ENCODE results near the gene GASK1A. TPM values are rescaled to one million over a fixed set of nuclear protein-coding genes. Genes with fewer than 3 reads are reported as not detected.
"Not testable (repeated sequence)": the region's sequence is repeated elsewhere in the genome, so short reads cannot be mapped to it uniquely, and the experiment has no call there.

GASK1A gene
- total RNA-seq, 1 donor from 2014 or later: not detected

- Mint-ChIP-seq H3K9me3 (no peaks in the 10 kb centered on the region), H3K4me3 (no peak overlapping the region), H3K27me3 (no peaks in the 10 kb centered on the region), H3K36me3 (ENCODE audit: low read depth) (no peaks in the 10 kb centered on the region), H3K4me1 (no peaks in the 10 kb centered on the region), H3K27ac (no peak overlapping the region)
- DNase-seq: no peak
- intact Hi-C loops (cut with micrococcal nuclease): no loop called here
Observed at GRCh38 chr3:43059456-43059855, 80.3 kb downstream of the GASK1A start.

- intact Hi-C loops (cut with micrococcal nuclease): no loop called here
- Mint-ChIP-seq H3K27ac (no peak overlapping the region), H3K4me3 (no peak overlapping the region)
Observed at GRCh38 chr3:43061101-43061895, 82.2 kb downstream of the GASK1A start.

GRCh38 chr3:43062040-43062563, 83.0 kb downstream of the GASK1A start:
- Mint-ChIP-seq H3K27me3 (no peaks in the 10 kb centered on the region), H3K4me3 (no peak overlapping the region), H3K9me3 (no peaks in the 10 kb centered on the region), H3K36me3 (ENCODE audit: low read depth) (no peaks in the 10 kb centered on the region), H3K4me1 (no peaks in the 10 kb centered on the region), H3K27ac (no peak overlapping the region)
- intact Hi-C loops (cut with micrococcal nuclease): no loop called here
- peak; percentile 43 for DNase-seq

More at GRCh38 chr3:43061101-43061895, 82.2 kb downstream of the GASK1A start:
- no peaks in the 10 kb centered on the region for H3K36me3 Mint-ChIP-seq (ENCODE audit: low read depth)
- H3K27me3 Mint-ChIP-seq: no peaks in the 10 kb centered on the region
- no peaks in the 10 kb centered on the region for H3K4me1 Mint-ChIP-seq
- no peaks in the 10 kb centered on the region for H3K9me3 Mint-ChIP-seq
- DNase-seq: peak; percentile 36

GRCh38 chr3:43062564-43063040, 83.5 kb downstream of the GASK1A start:
- peak; percentile 43 for DNase-seq
- no peak overlapping the region for H3K27ac Mint-ChIP-seq
- no peaks in the 10 kb centered on the region for H3K36me3 Mint-ChIP-seq (ENCODE audit: low read depth)

GRCh38 chr3:43063114-43063513, 84.0 kb downstream of the GASK1A start:
- intact Hi-C loops (cut with micrococcal nuclease): no loop called here
- no peaks in the 10 kb centered on the region for H3K27me3 Mint-ChIP-seq

More at GRCh38 chr3:43062564-43063040, 83.5 kb downstream of the GASK1A start:
- H3K4me3 Mint-ChIP-seq: no peak overlapping the region
- H3K27me3 Mint-ChIP-seq: no peaks in the 10 kb centered on the region
- intact Hi-C loops (cut with micrococcal nuclease): no loop called here
- no peaks in the 10 kb centered on the region for H3K9me3 Mint-ChIP-seq
- H3K4me1 Mint-ChIP-seq: no peaks in the 10 kb centered on the region

GRCh38 chr3:43070670-43071069, 91.6 kb downstream of the GASK1A start:
- H3K4me3 Mint-ChIP-seq; H3K27ac Mint-ChIP-seq; H3K27me3 Mint-ChIP-seq; intact Hi-C loops (cut with micrococcal nuclease); H3K9me3 Mint-ChIP-seq; H3K36me3 Mint-ChIP-seq (ENCODE audit: low read depth); H3K4me1 Mint-ChIP-seq; DNase-seq: not testable (repeated sequence)

More at GRCh38 chr3:43063114-43063513, 84.0 kb downstream of the GASK1A start:
- no peaks in the 10 kb centered on the region for H3K4me1 Mint-ChIP-seq
- no peak overlapping the region for H3K4me3 Mint-ChIP-seq
- no peaks in the 10 kb centered on the region for H3K36me3 Mint-ChIP-seq (ENCODE audit: low read depth)
- H3K27ac Mint-ChIP-seq: no peak overlapping the region
- H3K9me3 Mint-ChIP-seq: no peaks in the 10 kb centered on the region
- DNase-seq: peak; percentile 34

- Mint-ChIP-seq H3K27me3 (peaks cover 4% of the 10 kb centered on the region), H3K27ac (no peak overlapping the region), H3K4me3 (no peak overlapping the region), H3K9me3 (no peaks in the 10 kb centered on the region), H3K4me1 (no peaks in the 10 kb centered on the region), H3K36me3 (ENCODE audit: low read depth) (no peaks in the 10 kb centered on the region)
- DNase-seq: peak; percentile 65
- intact Hi-C loops (cut with micrococcal nuclease): no loop called here
Observed at GRCh38 chr3:43071313-43071893, 92.3 kb downstream of the GASK1A start.

- Mint-ChIP-seq H3K27ac (no peak overlapping the region), H3K9me3 (no peaks in the 10 kb centered on the region), H3K4me3 (no peak overlapping the region), H3K36me3 (ENCODE audit: low read depth) (peaks cover 2% of the 10 kb centered on the region), H3K4me1 (no peaks in the 10 kb centered on the region), H3K27me3 (peaks cover 4% of the 10 kb centered on the region)
- intact Hi-C loops (cut with micrococcal nuclease): no loop called here
- DNase-seq: no peak
Observed at GRCh38 chr3:43072361-43072760, 93.2 kb downstream of the GASK1A start.

GRCh38 chr3:43073116-43073835, 94.2 kb downstream of the GASK1A start:
- H3K27ac Mint-ChIP-seq: no peak overlapping the region
- H3K36me3 Mint-ChIP-seq (ENCODE audit: low read depth): peaks cover 4% of the 10 kb centered on the region
- no peaks in the 10 kb centered on the region for H3K9me3 Mint-ChIP-seq
- intact Hi-C loops (cut with micrococcal nuclease): no loop called here
- no peak for DNase-seq
- H3K4me1 Mint-ChIP-seq: no peaks in the 10 kb centered on the region
- no peak overlapping the region for H3K4me3 Mint-ChIP-seq
- H3K27me3 Mint-ChIP-seq: peaks cover 4% of the 10 kb centered on the region

GRCh38 chr3:43073836-43074220, 94.7 kb downstream of the GASK1A start:
- Mint-ChIP-seq H3K27me3 (peaks cover 4% of the 10 kb centered on the region), H3K4me1 (no peaks in the 10 kb centered on the region), H3K36me3 (ENCODE audit: low read depth) (peaks cover 6% of the 10 kb centered on the region), H3K9me3 (peaks cover 1% of the 10 kb centered on the region), H3K27ac (no peak overlapping the region), H3K4me3 (no peak overlapping the region)
- intact Hi-C loops (cut with micrococcal nuclease): no loop called here
- DNase-seq: no peak

GRCh38 chr3:43074482-43074881, 95.4 kb downstream of the GASK1A start:
- Mint-ChIP-seq H3K4me3 (no peak overlapping the region), H3K27me3 (peaks cover 4% of the 10 kb centered on the region), H3K9me3 (peaks cover 3% of the 10 kb centered on the region), H3K27ac (no peak overlapping the region), H3K36me3 (ENCODE audit: low read depth) (peaks cover 8% of the 10 kb centered on the region), H3K4me1 (no peaks in the 10 kb centered on the region)
- intact Hi-C loops (cut with micrococcal nuclease): no loop called here
- DNase-seq: no peak

- Mint-ChIP-seq H3K9me3 (peaks cover 3% of the 10 kb centered on the region), H3K4me1 (no peaks in the 10 kb centered on the region), H3K36me3 (ENCODE audit: low read depth) (peaks cover 13% of the 10 kb centered on the region), H3K27me3 (peaks cover 4% of the 10 kb centered on the region), H3K27ac (no peak overlapping the region), H3K4me3 (no peak overlapping the region)
- intact Hi-C loops (cut with micrococcal nuclease): no loop called here
- DNase-seq: no peak
Observed at GRCh38 chr3:43074901-43075689, 96.0 kb downstream of the GASK1A start.

- no peak overlapping the region for H3K4me3 Mint-ChIP-seq
- H3K9me3 Mint-ChIP-seq: peaks cover 3% of the 10 kb centered on the region
- no peaks in the 10 kb centered on the region for H3K4me1 Mint-ChIP-seq
- no peak for DNase-seq
- no peak overlapping the region for H3K27ac Mint-ChIP-seq
- intact Hi-C loops (cut with micrococcal nuclease): no loop called here
- peaks cover 21% of the 10 kb centered on the region for H3K36me3 Mint-ChIP-seq (ENCODE audit: low read depth)
- peaks cover 4% of the 10 kb centered on the region for H3K27me3 Mint-ChIP-seq
Observed at GRCh38 chr3:43075904-43076661, 97.0 kb downstream of the GASK1A start.

Data from activated CD4-positive, alpha-beta T cell treated with anti-CD3 and anti-CD28 coated beads, Interleukin-2, amount 10 ng/mL, durations not matched to agents 24 days and 14 days (primary cell).